ENCODE measurements around the gene TEKT3.

The TEKT3 gene

DNA sequence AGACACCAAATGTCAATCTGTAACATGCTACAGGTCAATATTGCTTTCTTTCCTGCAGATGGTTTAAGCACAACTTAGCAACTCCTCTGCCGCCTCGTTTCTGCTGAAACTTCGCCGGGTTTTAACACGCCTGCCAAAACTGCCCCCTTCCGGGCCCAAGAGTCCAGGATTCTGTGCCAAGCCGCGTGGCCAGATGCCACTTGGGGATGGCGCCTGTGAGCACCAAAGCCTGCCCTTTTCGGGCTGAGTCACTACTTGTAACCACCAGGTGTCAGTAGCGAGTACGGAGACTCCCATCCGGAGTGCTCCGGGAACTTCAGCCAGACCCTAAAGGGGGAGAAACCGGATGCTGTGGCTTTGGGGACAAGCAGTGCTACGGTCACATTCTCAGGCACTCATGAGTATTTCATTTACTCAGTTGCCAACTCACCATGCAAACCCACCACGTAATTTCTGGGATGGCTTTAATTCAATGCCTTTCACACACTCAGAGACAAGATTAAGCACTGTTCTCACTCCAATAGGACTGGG lies 84.1 kb downstream of the TEKT3 start:
- TF ChIP-seq, protein P1, sequence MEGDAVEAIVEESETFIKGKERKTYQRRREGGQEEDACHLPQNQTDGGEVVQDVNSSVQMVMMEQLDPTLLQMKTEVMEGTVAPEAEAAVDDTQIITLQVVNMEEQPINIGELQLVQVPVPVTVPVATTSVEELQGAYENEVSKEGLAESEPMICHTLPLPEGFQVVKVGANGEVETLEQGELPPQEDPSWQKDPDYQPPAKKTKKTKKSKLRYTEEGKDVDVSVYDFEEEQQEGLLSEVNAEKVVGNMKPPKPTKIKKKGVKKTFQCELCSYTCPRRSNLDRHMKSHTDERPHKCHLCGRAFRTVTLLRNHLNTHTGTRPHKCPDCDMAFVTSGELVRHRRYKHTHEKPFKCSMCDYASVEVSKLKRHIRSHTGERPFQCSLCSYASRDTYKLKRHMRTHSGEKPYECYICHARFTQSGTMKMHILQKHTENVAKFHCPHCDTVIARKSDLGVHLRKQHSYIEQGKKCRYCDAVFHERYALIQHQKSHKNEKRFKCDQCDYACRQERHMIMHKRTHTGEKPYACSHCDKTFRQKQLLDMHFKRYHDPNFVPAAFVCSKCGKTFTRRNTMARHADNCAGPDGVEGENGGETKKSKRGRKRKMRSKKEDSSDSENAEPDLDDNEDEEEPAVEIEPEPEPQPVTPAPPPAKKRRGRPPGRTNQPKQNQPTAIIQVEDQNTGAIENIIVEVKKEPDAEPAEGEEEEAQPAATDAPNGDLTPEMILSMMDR (IDR thresholded peaks at IDR 0.05): peak; percentile 86

DNA sequence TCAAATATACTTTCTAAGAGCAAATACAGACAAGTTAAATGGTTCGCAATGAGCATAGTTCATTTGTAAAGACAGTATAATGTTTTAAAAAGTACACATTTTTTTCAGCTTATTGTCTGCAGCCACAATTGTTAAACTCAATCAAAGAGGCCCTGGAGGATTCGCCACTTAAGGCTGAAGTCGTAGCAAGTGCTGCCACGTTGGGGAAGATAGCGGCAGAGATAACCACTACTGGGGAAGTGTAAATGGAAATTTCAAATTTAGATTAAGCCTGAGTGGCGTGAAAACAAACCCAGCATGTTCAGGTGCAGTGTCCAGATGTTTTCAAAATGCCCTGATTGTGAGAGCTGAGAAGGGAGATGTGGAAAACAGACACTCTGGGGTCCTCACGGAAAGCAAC lies 84.7 kb downstream of the TEKT3 start:
- TF ChIP-seq, protein P1 (IDR thresholded peaks at IDR 0.05): no peak

DNA sequence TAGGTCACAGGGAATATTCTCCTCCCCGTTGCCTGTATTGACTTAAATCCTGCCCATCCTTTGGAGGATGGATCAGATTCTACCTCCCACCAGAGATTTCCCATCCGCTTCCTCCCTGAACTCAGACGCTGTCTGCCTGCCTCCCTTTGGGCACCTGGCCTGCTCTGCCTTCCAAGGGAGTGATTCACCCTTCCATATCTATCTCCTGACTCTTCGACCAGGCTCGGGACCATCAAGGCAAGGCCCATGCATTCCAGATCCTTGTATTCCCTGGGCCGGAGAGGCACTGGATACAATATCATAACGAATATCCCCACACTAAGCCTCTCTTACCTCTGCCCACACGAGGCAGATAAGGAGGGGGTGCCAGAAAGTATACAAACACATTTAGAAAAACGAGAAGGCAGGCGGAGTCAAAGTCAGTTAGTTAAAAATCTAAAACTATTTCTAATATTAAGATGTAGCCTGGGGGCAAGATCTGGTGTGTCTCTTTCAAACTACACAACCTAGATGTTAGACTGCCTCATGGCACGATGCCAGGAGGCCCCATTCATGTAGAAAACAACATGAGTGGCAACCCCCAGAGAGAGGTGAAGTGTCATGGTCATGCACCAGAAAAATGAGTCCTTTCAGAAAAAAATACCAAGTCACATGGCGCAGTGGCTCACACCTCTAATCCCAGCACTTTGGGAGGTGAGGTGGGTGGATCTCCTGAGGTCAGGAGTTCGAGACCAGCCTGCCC lies 85.5 kb downstream of the TEKT3 start:
- TF ChIP-seq, protein P1 (IDR thresholded peaks at IDR 0.05): no peak

All from LNCAP (cell line).